BLaER1 treated with 17β-estradiol and CSF1 and Interleukin-3, amounts not matched to agents 10 nM and 100 nM (cell line): ENCODE data around the gene MSTN.

Experiments
- H3K27ac ChIP-seq, 11 experiments: shearing (Covaris generic); formaldehyde crosslinking; 2 replicates each; pipeline ENCODE4 v1.8.1; 2022
- H3K27me3 ChIP-seq, 11 experiments: shearing (Covaris generic); formaldehyde crosslinking; 2 replicates each; pipeline ENCODE4 v1.8.1; 2022
- H3K36me3 ChIP-seq, 11 experiments: shearing (Covaris generic); formaldehyde crosslinking; 2 replicates each; pipeline ENCODE4 v1.8.1; 2022
- H3K4me1 ChIP-seq, 10 experiments: shearing (Covaris generic); formaldehyde crosslinking; 2 replicates each; pipeline ENCODE4 v1.8.1; 2022
- H3K4me2 ChIP-seq, 11 experiments: shearing (Covaris generic); formaldehyde crosslinking; 2 replicates each; pipeline ENCODE4 v1.8.1; 2022
- H3K4me3 ChIP-seq, 10 experiments: shearing (Covaris generic); formaldehyde crosslinking; 2 replicates each; pipeline ENCODE4 v1.8.1; 2022
- H3K9ac ChIP-seq, 11 experiments: shearing (Covaris generic); formaldehyde crosslinking; 2 replicates each; pipeline ENCODE4 v1.8.1; 2022
- H3K9me3 ChIP-seq, 11 experiments: shearing (Covaris generic); formaldehyde crosslinking; replicated peaks in 1 of 11; 2 replicates each; pipeline ENCODE4 v1.8.1; 2022
- H4K20me1 ChIP-seq, 11 experiments: shearing (Covaris generic); formaldehyde crosslinking; 2 replicates each; pipeline ENCODE4 v1.8.1; 2022
- Cebpa-rat ChIP-seq, 11 experiments: shearing (Covaris generic); IDR thresholded peaks; 2 replicates each; pipeline ENCODE4 v1.8.1; 2022

MSTN gene

DNA sequence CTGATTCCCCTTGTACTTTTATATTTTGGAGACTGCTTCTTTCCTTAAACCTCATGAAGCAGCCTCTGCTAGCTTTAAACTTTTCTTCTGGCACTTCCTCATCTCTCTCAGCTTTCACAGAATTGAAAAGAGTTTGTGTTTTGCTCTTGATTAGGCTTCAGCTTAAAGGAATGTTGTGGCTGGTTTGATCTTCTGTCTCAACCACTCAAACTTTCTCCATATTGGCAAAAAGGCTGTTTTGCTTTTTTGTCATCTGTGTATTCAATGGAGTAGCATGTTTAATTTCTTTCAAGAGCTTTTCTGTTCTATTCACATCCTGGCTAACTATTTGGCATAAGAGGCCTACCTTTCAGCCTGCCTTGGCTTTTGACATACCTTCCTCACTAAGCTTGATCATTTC is 36.3 kb upstream of the MSTN start:
- no peaks in the 10 kb centered on the region for H4K20me1 ChIP-seq
- H3K4me3 ChIP-seq = no peak overlapping the region
- H3K27me3 ChIP-seq = no peaks in the 10 kb centered on the region
- peaks cover 0 to 13% (median 0%) of the 10 kb centered on the region in 10 experiments; a peak in 5 of 20 replicates for H3K4me1 ChIP-seq
- no peak overlapping the region for H3K9ac ChIP-seq
- H3K27ac ChIP-seq = no peak overlapping the region
- no peak overlapping the region for H3K4me2 ChIP-seq
- no peaks in the 10 kb centered on the region for H3K36me3 ChIP-seq
- no peak for TF ChIP-seq Cebpa-rat (IDR thresholded peaks at IDR 0.05)
- H3K9me3 ChIP-seq = peaks cover 0 to 20% (median 6%) of the 10 kb centered on the region in 11 experiments; a peak in 10 of 22 replicates

DNA sequence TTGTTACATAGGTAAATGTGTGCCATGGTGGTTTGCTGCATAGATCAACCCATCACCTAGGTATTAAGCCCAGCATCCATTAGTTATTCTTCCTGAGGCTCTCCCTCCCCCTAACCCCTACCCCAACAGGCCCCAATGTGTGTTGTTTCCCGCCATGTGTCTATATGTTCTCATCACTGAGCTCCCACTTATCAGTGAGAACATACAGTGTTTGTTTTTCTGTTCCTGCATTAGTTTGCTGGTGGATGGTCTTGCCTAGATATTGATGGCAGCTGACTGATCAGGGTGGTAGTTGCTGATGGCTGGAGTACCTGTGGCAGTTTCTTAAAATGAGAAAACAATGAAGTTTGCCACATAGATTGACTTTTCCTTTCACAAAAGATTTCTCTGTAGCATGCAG is 34.6 kb upstream of the MSTN start:
- Histone ChIP-seq H4K20me1 (no peaks in the 10 kb centered on the region), H3K4me2 (no peak overlapping the region), H3K27me3 (no peaks in the 10 kb centered on the region), H3K9me3 (peaks cover 0 to 20% (median 6%) of the 10 kb centered on the region in 11 experiments; a peak in 10 of 22 replicates), H3K9ac (no peak overlapping the region), H3K36me3 (no peaks in the 10 kb centered on the region), H3K4me1 (no peaks in the 10 kb centered on the region), H3K27ac (no peak overlapping the region), H3K4me3 (no peak overlapping the region)
- no peak for TF ChIP-seq Cebpa-rat (IDR thresholded peaks at IDR 0.05)

DNA sequence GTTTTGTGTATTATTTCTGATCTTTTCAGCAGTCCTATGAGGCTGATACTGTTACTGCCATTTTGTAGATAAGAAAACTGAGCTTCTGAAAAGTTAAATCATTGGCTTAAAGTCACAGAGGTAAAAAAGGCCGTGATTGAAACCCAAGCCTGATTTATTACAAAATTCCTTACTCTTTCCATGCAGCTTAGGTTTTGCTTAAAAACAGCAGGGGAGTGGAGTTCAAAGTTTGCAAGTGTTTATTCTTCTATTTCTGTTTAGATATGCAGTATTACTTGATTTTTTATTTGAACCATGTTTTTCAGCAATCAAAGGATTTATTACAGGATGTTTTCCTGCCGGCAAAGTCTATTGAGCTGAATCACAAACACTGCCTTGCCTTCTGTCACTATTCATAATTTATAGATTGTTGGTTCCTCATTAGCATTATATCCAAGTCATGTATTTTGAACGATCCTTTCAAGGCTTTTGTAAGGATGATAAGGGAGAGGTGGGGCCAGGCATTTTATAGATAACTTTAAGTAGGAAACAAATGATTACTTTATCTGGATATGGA is 31.9 kb upstream of the MSTN start:
- Histone ChIP-seq H3K36me3 (no peaks in the 10 kb centered on the region), H3K9me3 (peaks cover 0 to 13% (median 6%) of the 10 kb centered on the region in 11 experiments; a peak in 9 of 22 replicates), H4K20me1 (no peaks in the 10 kb centered on the region), H3K9ac (no peak overlapping the region), H3K4me2 (no peak overlapping the region), H3K27me3 (no peaks in the 10 kb centered on the region), H3K4me1 (no peaks in the 10 kb centered on the region), H3K4me3 (no peak overlapping the region), H3K27ac (no peak overlapping the region)
- no peak for TF ChIP-seq Cebpa-rat (IDR thresholded peaks at IDR 0.05)

DNA sequence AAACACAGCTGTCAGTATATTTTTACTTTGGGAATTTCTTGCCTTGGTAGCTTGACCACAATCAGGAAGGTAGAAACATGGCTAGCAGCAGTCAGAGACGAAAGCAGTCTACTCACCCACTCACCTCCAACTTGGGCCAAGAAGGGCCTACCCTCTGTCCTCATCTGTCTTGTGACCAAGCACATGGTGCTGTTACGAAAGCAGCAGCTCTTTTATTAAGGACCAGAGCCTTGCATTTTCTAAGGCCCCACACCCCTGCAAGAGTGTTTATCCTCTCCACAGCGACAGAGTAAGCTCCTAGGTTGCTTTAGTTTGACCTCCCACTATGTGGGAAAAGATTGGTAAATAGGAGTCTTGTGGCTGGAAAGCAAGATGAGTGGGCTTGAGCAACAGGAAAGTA is 31.3 kb upstream of the MSTN start:
- H3K27me3 ChIP-seq = no peaks in the 10 kb centered on the region
- no peaks in the 10 kb centered on the region for H3K36me3 ChIP-seq
- no peaks in the 10 kb centered on the region for H4K20me1 ChIP-seq
- H3K4me2 ChIP-seq = no peak overlapping the region
- H3K4me1 ChIP-seq = no peaks in the 10 kb centered on the region
- TF ChIP-seq Cebpa-rat (IDR thresholded peaks at IDR 0.05) = no peak
- no peak overlapping the region for H3K27ac ChIP-seq
- H3K9ac ChIP-seq = no peak overlapping the region
- H3K9me3 ChIP-seq = peaks cover 0 to 11% (median 6%) of the 10 kb centered on the region in 11 experiments; a peak in 9 of 22 replicates
- no peak overlapping the region for H3K4me3 ChIP-seq

DNA sequence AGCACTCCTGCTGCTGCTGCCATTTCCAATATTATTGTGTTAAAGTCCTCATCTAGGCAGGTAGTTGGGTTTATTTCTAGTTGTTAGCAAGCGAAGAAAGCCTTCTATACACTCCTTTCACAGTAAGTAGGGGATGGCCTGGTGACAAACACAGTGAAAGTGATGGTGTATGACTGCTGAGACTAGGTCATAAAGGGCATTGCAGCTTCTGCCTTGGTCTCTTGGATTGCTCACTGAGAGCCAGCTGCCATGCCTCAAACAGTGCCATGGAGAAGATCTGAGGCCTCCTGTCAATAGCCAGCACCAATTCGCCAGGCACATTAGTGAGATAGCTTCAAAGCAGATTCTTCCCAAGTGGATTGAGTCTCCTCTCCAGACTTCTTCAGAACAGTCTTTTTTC is 27.6 kb upstream of the MSTN start:
- Histone ChIP-seq H3K27ac (no peak overlapping the region), H3K4me2 (no peak overlapping the region), H3K9me3 (no peaks in the 10 kb centered on the region), H3K36me3 (no peaks in the 10 kb centered on the region), H3K9ac (no peak overlapping the region), H4K20me1 (no peaks in the 10 kb centered on the region), H3K27me3 (no peaks in the 10 kb centered on the region), H3K4me1 (no peaks in the 10 kb centered on the region), H3K4me3 (no peak overlapping the region)
- TF ChIP-seq Cebpa-rat (IDR thresholded peaks at IDR 0.05) = no peak

DNA sequence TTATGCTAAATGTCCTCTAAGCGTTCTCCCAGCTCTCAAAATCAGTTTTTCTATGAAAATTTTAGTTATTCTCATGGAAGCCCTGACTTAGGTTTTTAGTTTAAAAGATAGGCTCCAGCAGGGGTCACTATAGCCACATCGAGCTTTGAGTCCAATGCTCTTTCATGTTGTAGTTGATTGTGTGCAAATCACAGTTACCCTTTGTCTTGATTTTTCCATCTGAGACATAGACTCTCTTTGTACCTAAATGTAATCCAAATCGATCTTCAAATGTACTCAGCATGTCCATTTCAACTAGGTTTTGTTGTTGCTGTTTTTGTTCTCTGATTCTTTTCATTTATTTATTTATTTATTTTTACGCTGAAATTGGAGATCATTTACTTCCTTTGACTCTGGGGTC is 26.4 kb upstream of the MSTN start:
- TF ChIP-seq Cebpa-rat (IDR thresholded peaks at IDR 0.05) = no peak
- Histone ChIP-seq H3K4me2 (no peak overlapping the region), H4K20me1 (no peaks in the 10 kb centered on the region), H3K9ac (no peak overlapping the region), H3K27ac (no peak overlapping the region), H3K36me3 (no peaks in the 10 kb centered on the region), H3K4me3 (no peak overlapping the region), H3K9me3 (no peaks in the 10 kb centered on the region), H3K27me3 (no peaks in the 10 kb centered on the region), H3K4me1 (no peaks in the 10 kb centered on the region)

DNA sequence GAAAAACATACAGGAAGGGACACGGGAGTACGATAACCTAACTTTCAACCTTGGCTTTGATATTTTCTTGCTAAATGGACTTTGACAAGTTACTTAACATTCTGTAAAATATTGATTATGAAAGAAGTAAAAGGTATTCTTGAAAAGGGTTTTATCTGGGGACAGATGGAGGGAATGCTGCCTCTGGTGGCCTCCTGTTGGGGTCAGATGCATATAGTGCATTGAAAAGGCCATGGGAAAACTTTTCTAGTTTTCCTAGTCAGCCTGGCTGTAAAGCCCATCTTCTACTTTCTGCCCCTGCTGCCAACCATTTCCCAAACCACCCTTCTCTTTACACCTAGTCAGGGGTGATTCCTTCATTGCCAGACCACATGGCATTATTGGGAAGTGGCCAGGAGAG is 22.2 kb upstream of the MSTN start:
- no peaks in the 10 kb centered on the region for H3K4me1 ChIP-seq
- H3K27ac ChIP-seq = no peak overlapping the region
- no peak overlapping the region for H3K4me3 ChIP-seq
- no peak overlapping the region for H3K4me2 ChIP-seq
- H3K27me3 ChIP-seq = no peaks in the 10 kb centered on the region
- no peak overlapping the region for H3K9ac ChIP-seq
- H3K36me3 ChIP-seq = no peaks in the 10 kb centered on the region
- H3K9me3 ChIP-seq = no peaks in the 10 kb centered on the region
- no peak for TF ChIP-seq Cebpa-rat (IDR thresholded peaks at IDR 0.05)
- no peaks in the 10 kb centered on the region for H4K20me1 ChIP-seq

DNA sequence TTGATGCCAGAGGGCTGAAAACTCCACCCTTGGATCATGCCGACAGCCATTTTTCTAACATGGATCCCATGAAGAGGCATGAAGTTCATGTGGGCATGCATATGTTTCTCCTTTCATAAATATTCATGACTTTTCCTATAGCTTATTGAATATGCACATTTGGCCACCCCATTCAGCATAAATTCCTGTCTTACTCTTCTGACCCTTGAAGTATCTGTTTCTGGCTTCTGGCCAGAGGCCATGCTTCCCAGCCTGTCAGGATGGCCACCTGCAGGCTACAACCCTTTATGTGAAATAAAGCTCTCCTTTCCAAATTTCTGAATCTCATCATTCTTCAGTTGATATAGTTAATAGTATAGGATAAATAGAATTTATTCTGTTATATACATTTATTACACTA is 19.6 kb upstream of the MSTN start:
- Histone ChIP-seq H3K27ac (no peak overlapping the region), H3K4me3 (no peak overlapping the region), H3K4me1 (no peaks in the 10 kb centered on the region), H3K9me3 (peaks cover 0 to 8% (median 0%) of the 10 kb centered on the region in 11 experiments; a peak in 6 of 22 replicates), H3K4me2 (no peak overlapping the region), H3K27me3 (no peaks in the 10 kb centered on the region), H4K20me1 (no peaks in the 10 kb centered on the region), H3K9ac (no peak overlapping the region), H3K36me3 (no peaks in the 10 kb centered on the region)
- no peak for TF ChIP-seq Cebpa-rat (IDR thresholded peaks at IDR 0.05)

DNA sequence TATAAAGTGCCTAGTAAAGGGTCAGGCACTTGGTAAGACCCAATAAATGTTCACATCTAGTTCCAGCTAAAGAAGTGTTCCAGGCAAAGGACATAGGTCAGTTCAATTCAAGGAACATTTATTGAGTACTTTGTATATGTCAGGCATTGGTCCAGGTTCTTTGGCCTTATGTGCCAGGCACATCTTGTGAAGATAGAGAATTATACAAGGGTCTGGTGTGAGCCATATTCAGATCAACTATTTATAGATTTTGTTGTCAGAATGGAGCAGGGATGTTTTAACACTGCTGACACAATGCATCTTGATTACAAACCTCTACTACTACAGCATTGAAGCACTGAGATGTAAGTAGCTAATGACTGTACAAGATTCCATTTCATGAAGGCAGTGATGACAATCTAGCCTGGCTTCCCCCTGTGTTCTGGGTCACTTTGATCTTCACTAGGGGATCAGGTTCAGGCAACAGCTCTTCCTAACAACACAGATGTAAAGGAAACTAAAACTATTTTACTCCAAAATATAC is 18.1 kb upstream of the MSTN start:
- no peak for TF ChIP-seq Cebpa-rat (IDR thresholded peaks at IDR 0.05)
- Histone ChIP-seq H3K9ac (no peak overlapping the region), H3K4me2 (no peak overlapping the region), H3K9me3 (peaks cover 0 to 10% (median 5%) of the 10 kb centered on the region in 11 experiments; a peak in 9 of 22 replicates), H4K20me1 (no peaks in the 10 kb centered on the region), H3K4me1 (no peaks in the 10 kb centered on the region), H3K4me3 (no peak overlapping the region), H3K27me3 (no peaks in the 10 kb centered on the region), H3K36me3 (no peaks in the 10 kb centered on the region), H3K27ac (no peak overlapping the region)

DNA sequence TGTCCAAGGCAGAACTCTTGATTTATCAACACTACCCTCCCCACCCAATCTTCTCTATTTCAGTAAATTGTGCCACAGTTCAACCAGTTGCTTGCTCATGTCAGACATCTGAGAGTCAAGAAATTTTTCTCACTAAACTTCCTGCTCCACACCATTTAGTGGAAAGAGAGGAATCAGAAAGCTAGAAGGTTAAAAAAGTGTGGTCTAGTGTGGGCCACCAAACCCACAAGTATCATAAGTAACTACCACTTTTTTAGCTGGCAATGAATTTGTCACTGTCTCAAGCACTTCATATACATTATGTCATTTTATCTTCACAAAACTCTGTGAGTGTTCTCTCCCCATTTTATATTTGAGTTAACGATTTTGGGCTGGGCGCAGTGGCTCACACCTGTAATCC is 16.6 kb upstream of the MSTN start:
- Histone ChIP-seq H4K20me1 (no peaks in the 10 kb centered on the region), H3K36me3 (no peaks in the 10 kb centered on the region)

More for the DNA sequence above, 16.6 kb upstream of the MSTN start:
- no peak overlapping the region for H3K27ac ChIP-seq
- H3K9me3 ChIP-seq = peaks cover 0 to 11% (median 5%) of the 10 kb centered on the region in 11 experiments; a peak in 9 of 22 replicates
- no peak for TF ChIP-seq Cebpa-rat (IDR thresholded peaks at IDR 0.05)
- no peaks in the 10 kb centered on the region for H3K4me1 ChIP-seq
- H3K4me3 ChIP-seq = no peak overlapping the region
- no peaks in the 10 kb centered on the region for H3K27me3 ChIP-seq
- H3K9ac ChIP-seq = no peak overlapping the region
- H3K4me2 ChIP-seq = no peak overlapping the region
